DND-41 (cell line): ENCODE measurements around the gene TGFBR3L.

Source experiments
- ATAC-seq: fragments of 200-7000 bp; cut with Tn5 transposase; 3 replicates; pipeline ENCODE4 v1.9.1; 2021; ENCODE audit warnings: low read depth; ENCODE audit not compliant: insufficient read depth
- DNase-seq: peaks from one replicate; pipeline ENCODE4 v3.0.0-alpha.2; 2020
- H2AFZ ChIP-seq: 2 replicates; pipeline ENCODE4 v1.6.0; 2012; ENCODE audit warnings: low read depth, low read length
- H3K27ac ChIP-seq: 2 replicates; pipeline ENCODE4 v1.5.1; 2012; ENCODE audit warnings: low read length, inconsistent platforms
- H3K27me3 ChIP-seq: fragments of 200-600 bp; sonication (generic); 2 replicates; pipeline ENCODE4 v1.6.0; 2012; ENCODE audit warnings: low read length, mild to moderate bottlenecking, inconsistent platforms; ENCODE audit not compliant: insufficient read depth, poor library complexity
- H3K36me3 ChIP-seq: 2 replicates; pipeline ENCODE4 v1.5.1; 2012; ENCODE audit warnings: low read length, inconsistent platforms; ENCODE audit not compliant: insufficient read depth
- H3K4me1 ChIP-seq: 2 replicates; pipeline ENCODE4 v1.5.1; 2012; ENCODE audit warnings: mild to moderate bottlenecking, low read length; ENCODE audit not compliant: insufficient read depth
- H3K4me2 ChIP-seq: 2 replicates; pipeline ENCODE4 v1.6.0; 2012; ENCODE audit warnings: mild to moderate bottlenecking, moderate library complexity, low read length, inconsistent platforms; ENCODE audit not compliant: insufficient read depth
- H3K4me3 ChIP-seq, 2 experiments: fragments of 200-600 bp in 1 of 2; shearing (Covaris generic) in 1 of 2; 2 replicates each; pipeline ENCODE4 v1.5.1; 2012 to 2016; ENCODE audit warnings: inconsistent platforms in 2 of 2, low read length in 2 of 2, mild to moderate bottlenecking in 2 of 2, low read depth in 1 of 2, moderate library complexity in 1 of 2
- H3K79me2 ChIP-seq: 2 replicates; pipeline ENCODE4 v1.6.0; 2012; ENCODE audit warnings: low read length, inconsistent platforms; ENCODE audit not compliant: insufficient read depth
- H3K9ac ChIP-seq: 2 replicates; pipeline ENCODE4 v1.6.0; 2012; ENCODE audit warnings: low read depth, mild to moderate bottlenecking, inconsistent platforms, low read length, moderate library complexity
- H3K9me3 ChIP-seq: 2 replicates; pipeline ENCODE4 v1.5.1; 2012; ENCODE audit warnings: low read length, moderate library complexity, mild to moderate bottlenecking, inconsistent platforms; ENCODE audit not compliant: insufficient read depth, severe bottlenecking
- H4K20me1 ChIP-seq: 2 replicates; pipeline ENCODE4 v1.6.0; 2012; ENCODE audit warnings: low read length; ENCODE audit not compliant: insufficient read depth
- CTCF ChIP-seq: IDR thresholded peaks from 2 replicates; pipeline ENCODE4 v1.5.1; 2012; ENCODE audit warnings: borderline replicate concordance, low read length, moderate library complexity, mild to moderate bottlenecking; ENCODE audit not compliant: poor library complexity, severe bottlenecking; ENCODE audit errors: extremely low read depth
- EZH2 ChIP-seq: IDR thresholded peaks from 3 replicates; pipeline ENCODE4 v1.6.1; 2012; ENCODE audit warnings: borderline replicate concordance, low read depth, mild to moderate bottlenecking, moderate library complexity, low read length, inconsistent platforms; ENCODE audit not compliant: severe bottlenecking

TGFBR3L gene

GRCh38 chr19:7869453-7869909 lies 45.1 kb upstream of the TGFBR3L start:
- peak overlapping the region; percentile 62 for H2AFZ ChIP-seq
- H3K4me2 ChIP-seq: peak overlapping the region; percentile 93
- ATAC-seq: peak; percentile 10

GRCh38 chr19:7869910-7870511 lies 44.6 kb upstream of the TGFBR3L start:
- Histone ChIP-seq H3K4me1 (peaks cover 36% of the 10 kb centered on the region), H4K20me1 (0 out of 2 replicates have a peak, but pooled peaks cover 9% of the 10 kb centered on the region), H3K27me3 (no peaks in the 10 kb centered on the region), H3K79me2 (no peaks in the 10 kb centered on the region), H3K4me3 (peak overlapping the region in 1 of 2 experiments; percentile 60; a peak in 1 of 4 replicates), H3K36me3 (no peaks in the 10 kb centered on the region), H3K27ac (no peak overlapping the region), H3K9me3 (no peaks in the 10 kb centered on the region), H3K4me2 (peak overlapping the region; percentile 93), H3K9ac (no peak overlapping the region), H2AFZ (no peak overlapping the region)
- DNase-seq (peak; percentile 87), ATAC-seq (peak; percentile 3; the same call in 1 of the 3 replicates)
- TF ChIP-seq EZH2: no peak
- TF ChIP-seq CTCF: no peak

More at GRCh38 chr19:7869453-7869909, 45.1 kb upstream of the TGFBR3L start:
- H3K27me3 ChIP-seq: no peaks in the 10 kb centered on the region
- no peaks in the 10 kb centered on the region for H3K79me2 ChIP-seq
- H3K36me3 ChIP-seq: no peaks in the 10 kb centered on the region
- H3K9me3 ChIP-seq: no peaks in the 10 kb centered on the region
- DNase-seq: no peak
- peak overlapping the region; percentile 56 for H3K9ac ChIP-seq
- H3K27ac ChIP-seq: peak overlapping the region; percentile 14; the same call in 1 of the 2 replicates
- no peak for TF ChIP-seq CTCF
- no peak for TF ChIP-seq EZH2
- peak overlapping the region in 1 of 2 experiments; percentile 60; a peak in 2 of 4 replicates for H3K4me3 ChIP-seq
- H4K20me1 ChIP-seq: 0 out of 2 replicates have a peak, but pooled peaks cover 9% of the 10 kb centered on the region
- H3K4me1 ChIP-seq: peaks cover 31% of the 10 kb centered on the region

- peak; percentile 4; the same call in 2 of the 3 replicates for ATAC-seq
- H3K27ac ChIP-seq: no peak overlapping the region
These were observed 43.8 kb upstream of the TGFBR3L start for GRCh38 chr19:7870571-7871436.

More at GRCh38 chr19:7870571-7871436, 43.8 kb upstream of the TGFBR3L start:
- H3K4me1 ChIP-seq: peaks cover 36% of the 10 kb centered on the region
- TF ChIP-seq EZH2 (no peak), CTCF (no peak)
- H3K4me3 ChIP-seq: no peak overlapping the region
- 0 out of 2 replicates have a peak, but pooled peaks cover 9% of the 10 kb centered on the region for H4K20me1 ChIP-seq
- H3K9me3 ChIP-seq: no peaks in the 10 kb centered on the region
- peak; percentile 81 for DNase-seq
- H3K27me3 ChIP-seq: no peaks in the 10 kb centered on the region
- no peak overlapping the region for H2AFZ ChIP-seq
- H3K36me3 ChIP-seq: no peaks in the 10 kb centered on the region
- no peaks in the 10 kb centered on the region for H3K79me2 ChIP-seq
- H3K4me2 ChIP-seq: no peak overlapping the region
- H3K9ac ChIP-seq: no peak overlapping the region
